HepG2 (cell line): ENCODE measurements around the gene NSD1. TPM values are rescaled to one million over a fixed set of nuclear protein-coding genes. Genes with fewer than 3 reads are reported as not detected.

ENCODE experiments used
- HMGA1 ChIP-seq: sonication (generic); formaldehyde crosslinking; conservative IDR thresholded peaks from 2 replicates; pipeline ENCODE4 v1.4.0; 2020; ENCODE audit warnings: missing genetic modification reagents
- HOXA3 ChIP-seq: sonication (generic); formaldehyde crosslinking; IDR thresholded peaks from 2 replicates; pipeline ENCODE4 v1.5.0; 2020; ENCODE audit warnings: missing genetic modification reagents
- JUNB ChIP-seq: sonication (generic); formaldehyde crosslinking; IDR thresholded peaks from 2 replicates; pipeline ENCODE4 v1.8.0; 2022; ENCODE audit warnings: missing genetic modification reagents, mild to moderate bottlenecking, borderline replicate concordance
- KLF11 ChIP-seq: IDR thresholded peaks from 2 replicates; pipeline ENCODE4 v1.6.1; 2016; ENCODE audit warnings: missing compliant biosample characterization
- MED1 ChIP-seq: sonication (generic); formaldehyde crosslinking; IDR thresholded peaks from 2 replicates; pipeline ENCODE4 v1.4.0; 2020; ENCODE audit warnings: missing genetic modification reagents
- MEF2D ChIP-seq: sonication (generic); formaldehyde crosslinking; IDR thresholded peaks from 2 replicates; pipeline ENCODE4 v1.5.1; 2020; ENCODE audit warnings: mild to moderate bottlenecking, missing genetic modification reagents
- NFE2L2 ChIP-seq: fragments of 150-350 bp; IDR thresholded peaks from 2 replicates; pipeline ENCODE4 v1.6.1; 2014; ENCODE audit warnings: low read length
- NFYC ChIP-seq: IDR thresholded peaks from 2 replicates; pipeline ENCODE4 v1.6.1; 2016; ENCODE audit warnings: missing genetic modification reagents, missing compliant biosample characterization
- PHB2 ChIP-seq: fragments of 450-650 bp; IDR thresholded peaks from 2 replicates; pipeline ENCODE4 v1.6.1; 2018; ENCODE audit not compliant: partially characterized antibody
- SAP130 ChIP-seq: IDR thresholded peaks from 2 replicates; pipeline ENCODE4 v1.6.1; 2016; ENCODE audit warnings: low read depth
- SKI ChIP-seq: fragments of 450-650 bp; IDR thresholded peaks from one replicate; pipeline ENCODE4 v1.6.1; 2018; ENCODE audit warnings: mild to moderate bottlenecking; ENCODE audit not compliant: partially characterized antibody
- SMARCE1 ChIP-seq: fragments of 450-650 bp; IDR thresholded peaks from 2 replicates; pipeline ENCODE4 v1.6.1; 2017; ENCODE audit warnings: borderline replicate concordance
- SOX6 ChIP-seq, 2 experiments: fragments of 450-650 bp in 1 of 2; sonication (generic) in 1 of 2; formaldehyde crosslinking in 1 of 2; IDR thresholded peaks; 2 replicates each; pipeline versions ENCODE4 v1.4.0 to v1.6.1; 2017 to 2020; ENCODE audit warnings: antibody characterized with exemption in 1 of 2, mild to moderate bottlenecking in 1 of 2, missing genetic modification reagents in 1 of 2
- ZBTB7B ChIP-seq: sonication (generic); formaldehyde crosslinking; IDR thresholded peaks from 2 replicates; pipeline ENCODE4 v1.4.0; 2020; ENCODE audit warnings: missing genetic modification reagents
- ZMYM2 ChIP-seq: sonication (generic); formaldehyde crosslinking; IDR thresholded peaks from 2 replicates; pipeline ENCODE4 v1.8.0; 2022; ENCODE audit warnings: mild to moderate bottlenecking, missing genetic modification reagents
- ZNF205 ChIP-seq: IDR thresholded peaks from 2 replicates; pipeline ENCODE4 v1.6.1; 2018; ENCODE audit warnings: missing biosample characterization, missing genetic modification reagents
- ZNF572 ChIP-seq: sonication (generic); formaldehyde crosslinking; IDR thresholded peaks from 2 replicates; pipeline ENCODE4 v1.5.1; 2020; ENCODE audit warnings: mild to moderate bottlenecking, missing genetic modification reagents
- ZNF598 ChIP-seq: sonication (generic); formaldehyde crosslinking; IDR thresholded peaks from 2 replicates; pipeline ENCODE4 v1.5.1; 2020; ENCODE audit warnings: mild to moderate bottlenecking, missing genetic modification reagents, borderline replicate concordance
- ZNF619 ChIP-seq: sonication (generic); formaldehyde crosslinking; IDR thresholded peaks from 2 replicates; pipeline ENCODE4 v1.4.0; 2020; ENCODE audit warnings: mild to moderate bottlenecking, missing genetic modification reagents
- ZNF772 ChIP-seq: sonication (generic); formaldehyde crosslinking; IDR thresholded peaks from 2 replicates; pipeline ENCODE4 v1.5.0; 2020; ENCODE audit warnings: mild to moderate bottlenecking, missing genetic modification reagents
- polyA plus RNA-seq, 8 experiments: library from polyadenylated mRNA; depleted of rRNA in 3 of 8; stranded (reverse) in 7 of 8; unstranded in 1 of 8; fragments of >200 nt; fragmentation: Illumina TruSeq in 4 of 8; extraction: Trizol in 4 of 8; gene quantifications; 2 replicates each; pipeline versions ENCODE4 v1.2.1 to v1.2.3, GENCODE V29; 2011 to 2016; ENCODE audit warnings: low read depth in 4 of 8, missing spikeins in 1 of 8, mixed read lengths in 1 of 8; ENCODE audit not compliant: insufficient read depth in 1 of 8
- total RNA-seq, 5 experiments: library from RNA; depleted of rRNA; stranded (reverse); fragments of >200 nt; fragmentation: Illumina TruSeq; extraction: Trizol; gene quantifications; 2 replicates each; pipeline ENCODE4 v1.2.3, GENCODE V29; 2016; ENCODE audit warnings: low read depth in 1 of 5
- TF ChIP-seq, protein P1 (sequence below): sonication (generic); formaldehyde crosslinking; IDR thresholded peaks from 2 replicates; pipeline ENCODE4 v1.5.0; 2020; ENCODE audit warnings: missing genetic modification reagents, mild to moderate bottlenecking, borderline replicate concordance
- TF ChIP-seq, protein P2 (sequence below): sonication (generic); formaldehyde crosslinking; IDR thresholded peaks from 2 replicates; pipeline ENCODE4 v1.5.0; 2020; ENCODE audit warnings: missing genetic modification reagents
- TF ChIP-seq, protein P3 (sequence below): sonication (generic); formaldehyde crosslinking; IDR thresholded peaks from 2 replicates; pipeline ENCODE4 v1.5.0; 2020; ENCODE audit warnings: mild to moderate bottlenecking, missing genetic modification reagents
- TF ChIP-seq, protein P4 (sequence below): sonication (generic); formaldehyde crosslinking; IDR thresholded peaks from 2 replicates; pipeline ENCODE4 v1.8.0; 2022; ENCODE audit warnings: mild to moderate bottlenecking, missing genetic modification reagents; ENCODE audit not compliant: insufficient replicate concordance
- TF ChIP-seq, protein P5 (sequence below): sonication (generic); formaldehyde crosslinking; IDR thresholded peaks from 2 replicates; pipeline ENCODE4 v1.5.0; 2020; ENCODE audit warnings: mild to moderate bottlenecking, low read depth, missing genetic modification reagents, borderline replicate concordance

Gene NSD1
- total and polyA plus RNA-seq, 2 of the 13 experiments (the other 11 are each of a cell fraction or from before 2014, with no cell fraction given), result 0.01 to 0.09 TPM

DNA sequence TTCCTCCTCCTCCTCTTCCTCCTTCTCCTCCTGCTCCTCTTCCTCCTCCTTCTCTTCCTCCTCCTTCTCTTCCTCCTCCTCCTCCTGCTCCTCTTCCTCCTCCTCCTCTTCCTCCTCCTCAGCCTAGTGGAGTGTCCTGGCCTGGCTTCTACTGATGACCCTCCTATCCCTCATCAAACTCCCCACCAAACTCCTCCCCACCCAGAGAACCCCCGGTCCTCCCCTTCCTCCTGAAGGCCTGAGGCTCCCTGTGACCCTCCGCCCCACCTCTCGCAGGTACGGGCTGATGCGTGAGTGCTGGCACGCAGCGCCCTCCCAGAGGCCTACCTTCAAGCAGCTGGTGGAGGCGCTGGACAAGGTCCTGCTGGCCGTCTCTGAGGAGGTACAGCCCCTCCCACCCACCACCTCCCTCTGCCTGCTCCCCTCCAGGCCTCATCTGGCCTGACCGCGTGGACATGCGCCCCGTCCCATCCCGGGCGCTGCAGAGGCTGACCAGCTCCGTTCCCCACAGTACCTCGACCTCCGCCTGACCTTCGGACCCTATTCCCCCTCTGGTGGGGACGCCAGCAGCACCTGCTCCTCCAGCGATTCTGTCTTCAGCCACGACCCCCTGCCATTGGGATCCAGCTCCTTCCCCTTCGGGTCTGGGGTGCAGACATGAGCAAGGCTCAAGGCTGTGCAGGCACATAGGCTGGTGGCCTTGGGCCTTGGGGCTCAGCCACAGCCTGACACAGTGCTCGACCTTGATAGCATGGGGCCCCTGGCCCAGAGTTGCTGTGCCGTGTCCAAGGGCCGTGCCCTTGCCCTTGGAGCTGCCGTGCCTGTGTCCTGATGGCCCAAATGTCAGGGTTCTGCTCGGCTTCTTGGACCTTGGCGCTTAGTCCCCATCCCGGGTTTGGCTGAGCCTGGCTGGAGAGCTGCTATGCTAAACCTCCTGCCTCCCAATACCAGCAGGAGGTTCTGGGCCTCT lies 36.3 kb upstream of the NSD1 start (continued):
- TF ChIP-seq ZNF772, result no peak
- TF ChIP-seq ZNF572 (CRISPR knock-in tag), result no peak
- TF ChIP-seq, protein P1, sequence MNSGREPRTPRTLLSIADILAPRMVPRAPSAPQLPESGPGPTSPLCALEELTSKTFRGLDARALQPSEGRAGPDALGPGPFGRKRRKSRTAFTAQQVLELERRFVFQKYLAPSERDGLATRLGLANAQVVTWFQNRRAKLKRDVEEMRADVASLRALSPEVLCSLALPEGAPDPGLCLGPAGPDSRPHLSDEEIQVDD (CRISPR knock-in tag), result no peak
- TF ChIP-seq MEF2D (CRISPR knock-in tag), result 0 out of 2 replicates have a peak, but pooled peaks have one; percentile 41
- TF ChIP-seq, protein P2, sequence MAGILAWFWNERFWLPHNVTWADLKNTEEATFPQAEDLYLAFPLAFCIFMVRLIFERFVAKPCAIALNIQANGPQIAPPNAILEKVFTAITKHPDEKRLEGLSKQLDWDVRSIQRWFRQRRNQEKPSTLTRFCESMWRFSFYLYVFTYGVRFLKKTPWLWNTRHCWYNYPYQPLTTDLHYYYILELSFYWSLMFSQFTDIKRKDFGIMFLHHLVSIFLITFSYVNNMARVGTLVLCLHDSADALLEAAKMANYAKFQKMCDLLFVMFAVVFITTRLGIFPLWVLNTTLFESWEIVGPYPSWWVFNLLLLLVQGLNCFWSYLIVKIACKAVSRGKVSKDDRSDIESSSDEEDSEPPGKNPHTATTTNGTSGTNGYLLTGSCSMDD (CRISPR knock-in tag), result no peak
- no peak for TF ChIP-seq ZMYM2 (CRISPR knock-in tag)
- TF ChIP-seq ZNF598 (CRISPR knock-in tag), result peak; percentile 58; the same call in 1 of the 2 replicates
- TF ChIP-seq MED1 (CRISPR knock-in tag), result peak; percentile 69
- TF ChIP-seq NFYC (CRISPR knock-in tag), result no peak
- no peak for TF ChIP-seq PHB2
- peak; percentile 54; the same call in 1 of the 2 replicates for TF ChIP-seq HOXA3 (CRISPR knock-in tag)
- no peak for TF ChIP-seq KLF11 (CRISPR knock-in tag)
- no peak for TF ChIP-seq ZNF619
- TF ChIP-seq JUNB, result no peak
- TF ChIP-seq, protein P3, sequence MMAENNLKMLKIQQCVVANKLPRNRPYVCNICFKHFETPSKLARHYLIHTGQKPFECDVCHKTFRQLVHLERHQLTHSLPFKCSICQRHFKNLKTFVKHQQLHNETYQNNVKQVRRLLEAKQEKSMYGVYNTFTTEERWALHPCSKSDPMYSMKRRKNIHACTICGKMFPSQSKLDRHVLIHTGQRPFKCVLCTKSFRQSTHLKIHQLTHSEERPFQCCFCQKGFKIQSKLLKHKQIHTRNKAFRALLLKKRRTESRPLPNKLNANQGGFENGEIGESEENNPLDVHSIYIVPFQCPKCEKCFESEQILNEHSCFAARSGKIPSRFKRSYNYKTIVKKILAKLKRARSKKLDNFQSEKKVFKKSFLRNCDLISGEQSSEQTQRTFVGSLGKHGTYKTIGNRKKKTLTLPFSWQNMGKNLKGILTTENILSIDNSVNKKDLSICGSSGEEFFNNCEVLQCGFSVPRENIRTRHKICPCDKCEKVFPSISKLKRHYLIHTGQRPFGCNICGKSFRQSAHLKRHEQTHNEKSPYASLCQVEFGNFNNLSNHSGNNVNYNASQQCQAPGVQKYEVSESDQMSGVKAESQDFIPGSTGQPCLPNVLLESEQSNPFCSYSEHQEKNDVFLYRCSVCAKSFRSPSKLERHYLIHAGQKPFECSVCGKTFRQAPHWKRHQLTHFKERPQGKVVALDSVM (CRISPR knock-in tag), result no peak
- peak; percentile 25 for TF ChIP-seq SKI
- TF ChIP-seq NFE2L2, result no peak
- no peak for TF ChIP-seq SOX6 (IDR thresholded peaks at IDR 0.05)
- peak; percentile 49; the same call in 1 of the 2 replicates for TF ChIP-seq SOX6 (CRISPR knock-in tag; IDR thresholded peaks at IDR 0.05)
- peak; percentile 27; the same call in 1 of the 2 replicates for TF ChIP-seq SAP130 (CRISPR knock-in tag)
- no peak for TF ChIP-seq HMGA1 (CRISPR knock-in tag)
- no peak for TF ChIP-seq SMARCE1
- TF ChIP-seq, protein P4, sequence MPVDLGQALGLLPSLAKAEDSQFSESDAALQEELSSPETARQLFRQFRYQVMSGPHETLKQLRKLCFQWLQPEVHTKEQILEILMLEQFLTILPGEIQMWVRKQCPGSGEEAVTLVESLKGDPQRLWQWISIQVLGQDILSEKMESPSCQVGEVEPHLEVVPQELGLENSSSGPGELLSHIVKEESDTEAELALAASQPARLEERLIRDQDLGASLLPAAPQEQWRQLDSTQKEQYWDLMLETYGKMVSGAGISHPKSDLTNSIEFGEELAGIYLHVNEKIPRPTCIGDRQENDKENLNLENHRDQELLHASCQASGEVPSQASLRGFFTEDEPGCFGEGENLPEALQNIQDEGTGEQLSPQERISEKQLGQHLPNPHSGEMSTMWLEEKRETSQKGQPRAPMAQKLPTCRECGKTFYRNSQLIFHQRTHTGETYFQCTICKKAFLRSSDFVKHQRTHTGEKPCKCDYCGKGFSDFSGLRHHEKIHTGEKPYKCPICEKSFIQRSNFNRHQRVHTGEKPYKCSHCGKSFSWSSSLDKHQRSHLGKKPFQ (CRISPR knock-in tag), result peak; percentile 28
- peak; percentile 56; the same call in 1 of the 2 replicates for TF ChIP-seq ZBTB7B (CRISPR knock-in tag)
- TF ChIP-seq ZNF205 (CRISPR knock-in tag), result no peak
- TF ChIP-seq, protein P5, sequence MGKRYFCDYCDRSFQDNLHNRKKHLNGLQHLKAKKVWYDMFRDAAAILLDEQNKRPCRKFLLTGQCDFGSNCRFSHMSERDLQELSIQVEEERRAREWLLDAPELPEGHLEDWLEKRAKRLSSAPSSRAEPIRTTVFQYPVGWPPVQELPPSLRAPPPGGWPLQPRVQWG (CRISPR knock-in tag), result no peak
